Heart right ventricle (tissue), 16 donors: ENCODE measurements around the gene DHX40. TPM values are rescaled to one million over a fixed set of nuclear protein-coding genes. Genes with fewer than 3 reads are reported as not detected.

Experiments
- ATAC-seq, 8 donors: fragments of 200-7000 bp; cut with Tn5 transposase; one replicate each; pipeline ENCODE4 v1.9.1; 2020; ENCODE audit warnings: mild to moderate bottlenecking in 8 of 8, moderate library complexity in 8 of 8, moderate number of reproducible peaks in 1 of 8
- DNase-seq, 2 donors: peaks; one replicate each; pipeline ENCODE4 v3.0.0-alpha.2; 2020
- H3K27ac ChIP-seq, 10 donors: fragments of 200-600 bp; sonication (generic) in 2 of 10; one replicate each; pipeline versions ENCODE4 v1.5.0 to v1.8.0; 2020 to 2022; ENCODE audit warnings: mild to moderate bottlenecking in 3 of 10
- H3K27me3 ChIP-seq, 7 donors: fragments of 200-600 bp; one replicate each; pipeline ENCODE4 v1.8.0; 2021 to 2022; ENCODE audit warnings: mild to moderate bottlenecking in 2 of 7
- H3K36me3 ChIP-seq, 9 donors: fragments of 200-600 bp; sonication (generic) in 1 of 9; one replicate each; pipeline versions ENCODE4 v1.5.0 to v1.8.0; 2020 to 2022; ENCODE audit warnings: mild to moderate bottlenecking in 2 of 9
- H3K4me1 ChIP-seq, 9 donors: fragments of 200-600 bp; sonication (generic) in 1 of 9; one replicate each; pipeline versions ENCODE4 v1.5.0 to v1.8.0; 2020 to 2022; ENCODE audit warnings: mild to moderate bottlenecking in 4 of 9
- H3K4me3 ChIP-seq, 10 donors: fragments of 200-600 bp; sonication (generic) in 2 of 10; one replicate each; pipeline versions ENCODE4 v1.5.0 to v1.8.0; 2020 to 2022; ENCODE audit warnings: mild to moderate bottlenecking in 7 of 10, moderate library complexity in 2 of 10
- H3K9me3 ChIP-seq, 11 donors: fragments of 200-600 bp in 10 of 11; sonication (generic) in 2 of 11; one replicate each; pipeline versions ENCODE4 v1.5.0 to v1.8.0; 2013 to 2022; ENCODE audit warnings: mild to moderate bottlenecking in 2 of 11, control low read depth in 1 of 11, moderate library complexity in 1 of 11
- CTCF ChIP-seq, 9 donors: fragments of 200-600 bp; sonication (generic) in 2 of 9; IDR thresholded peaks; one replicate each; pipeline versions ENCODE4 v1.5.0 to v1.8.0; 2021 to 2022; ENCODE audit warnings: antibody characterized with exemption in 9 of 9, mild to moderate bottlenecking in 5 of 9, moderate library complexity in 1 of 9
- WGBS, 2 donors: extraction: QIAGEN DNeasy Blood & Tissue Kit; methylation state at CpG; one replicate each; pipeline ENCODE4 v1.1.7; 2013; ENCODE audit warnings: inconsistent platforms in 1 of 2; 5-methylcytosine and 5-hydroxymethylcytosine counted together
- intact Hi-C, 10 donors: fragments of 100-400 bp; cut with DNase I; formaldehyde crosslinking; loops; one replicate each; pipeline versions ENCODE4 v1.11.1 to v1.14.2; 2022
- polyA plus RNA-seq, 2 donors: library from polyadenylated mRNA; stranded (reverse); fragments of 200-250 nt; gene quantifications; one replicate each; pipeline ENCODE4 v1.2.3, GENCODE V29; 2013
- total RNA-seq, 10 donors: library from RNA; stranded (reverse); fragmentation: NEBNext Ultra II Directional in 3 of 10; extraction: Animal tissue kit (Norgen Biotek cat#: 25700) in 3 of 10; gene quantifications; one replicate each; pipeline versions ENCODE4 v1.2.1 to v1.2.4, GENCODE V29; 2021 to 2023
- donor health status: Arrhythmogenic right ventricular cardiomyopathy.
- donor health status: ischemic (EF 13 %, LVEDD 7.1; RV severe dilation, severe dysfunction).
- donor health status: healthy with polysubstance abuse.
- donor health status: DM: no; HTN: yes; CAD: no.
- donor health status: DM: no; HTN: no; CAD: no.
- donor health status: ischemic (EF 25% LVEDD 6.9; RV normal size, moderate dysfunction).
- donor health status: ischemic (EF 25% LVEDD 5.7; RV mildly dilated, moderate dysfunction).
- donor health status: healthy.
- donor health status: DM: yes; HTN: yes; CAD: no.
- donor health status: Ischemic cardiomyopathy.
- donor health status: ischemic (EF 35%, LVEDD 5.7; RV mildly dilated, moderate dysfunction).
- donor health status: nonischemic (EF 11% LVEDD 7.7; RV severe dilation, severe dysfunction).
- donor health status: DM: yes; HTN: yes; CAD: no.
- donor health status: PGD.
- donor health status: ischemic (EF 29% LVEDD 5.4; RV normal size, mild dysfunction).
- donor health status: nonischemic (EF 23%, LVEDD 6.1; RV moderate dilation, normal function).

DHX40 gene
- total and polyA plus RNA-seq, 12 donors, result 6.9 to 22.9 (median 20.2) TPM

- intact Hi-C loops, result no loop called here
- TF ChIP-seq CTCF (IDR thresholded peaks at IDR 0.05), result no peak
- H3K9me3 ChIP-seq, result no peaks in the 10 kb centered on the region
- no peak for ATAC-seq
- peaks cover 0 to 12% (median 0%) of the 10 kb centered on the region in 9 donors for H3K36me3 ChIP-seq
- WGBS, 2 donors, result 66 to 89% methylated on average over 3 of the region's 3 CpGs
- peak overlapping the region in 2 of 10 donors; percentile 13 to 57 for H3K27ac ChIP-seq
- DNase-seq, result no peak
- H3K4me1 ChIP-seq, result peaks cover 4 to 100% (median 87%) of the 10 kb centered on the region in 9 donors
- H3K27me3 ChIP-seq, result no peaks in the 10 kb centered on the region
- no peak overlapping the region for H3K4me3 ChIP-seq
Observed at GRCh38 chr17:59629174-59629573, 63.8 kb downstream of the DHX40 start.

GRCh38 chr17:59631276-59631675 is 65.9 kb downstream of the DHX40 start:
- peak overlapping the region in 1 of 10 donors; percentile 73 for H3K27ac ChIP-seq
- DNase-seq, result no peak
- no peaks in the 10 kb centered on the region for H3K27me3 ChIP-seq
- H3K4me1 ChIP-seq, result peaks cover 4 to 100% (median 90%) of the 10 kb centered on the region in 9 donors
- ATAC-seq, result no peak
- intact Hi-C loops, result loop anchor here in 1 of 10 donors (10.0 kb wide), 1 partner anchor 214 kb away; no protein-coding TSS in a partner anchor
- WGBS, 2 donors, result 81 to 93% methylated on average over 1 of the region's 1 CpG
- no peak overlapping the region for H3K4me3 ChIP-seq
- no peak for TF ChIP-seq CTCF (IDR thresholded peaks at IDR 0.05)
- H3K9me3 ChIP-seq, result no peaks in the 10 kb centered on the region
- H3K36me3 ChIP-seq, result peaks cover 0 to 19% (median 0%) of the 10 kb centered on the region in 9 donors

GRCh38 chr17:59632398-59632797 is 67.0 kb downstream of the DHX40 start:
- ATAC-seq (no peak), DNase-seq (no peak)

GRCh38 chr17:59633658-59634359 is 68.4 kb downstream of the DHX40 start:
- intact Hi-C loops, result loop anchor here in 1 of 10 donors (10.0 kb wide), 1 partner anchor 211 kb away; no protein-coding TSS in a partner anchor
- 82 to 85% methylated on average over 5 of the region's 5 CpGs for WGBS, 2 donors
- Histone ChIP-seq H3K9me3 (no peaks in the 10 kb centered on the region), H3K4me3 (no peak overlapping the region), H3K36me3 (peaks cover 0 to 21% (median 0%) of the 10 kb centered on the region in 9 donors), H3K27ac (peak overlapping the region in 3 of 10 donors; percentile 32 to 73 (median 51)), H3K4me1 (peaks cover 4 to 95% (median 75%) of the 10 kb centered on the region in 9 donors), H3K27me3 (no peaks in the 10 kb centered on the region)
- DNase-seq (no peak), ATAC-seq (no peak)
- TF ChIP-seq CTCF (IDR thresholded peaks at IDR 0.05), result no peak

More at GRCh38 chr17:59632398-59632797, 67.0 kb downstream of the DHX40 start:
- WGBS, 2 donors, result 90% methylated on average over 6 of the region's 6 CpGs
- H3K4me3 ChIP-seq, result no peak overlapping the region
- H3K36me3 ChIP-seq, result peaks cover 0 to 21% (median 0%) of the 10 kb centered on the region in 9 donors
- intact Hi-C loops, result loop anchor here in 1 of 10 donors (10.0 kb wide), 1 partner anchor 212 kb away; no protein-coding TSS in a partner anchor
- peaks cover 4 to 97% (median 79%) of the 10 kb centered on the region in 9 donors for H3K4me1 ChIP-seq
- H3K9me3 ChIP-seq, result no peaks in the 10 kb centered on the region
- no peaks in the 10 kb centered on the region for H3K27me3 ChIP-seq
- no peak for TF ChIP-seq CTCF (IDR thresholded peaks at IDR 0.05)
- H3K27ac ChIP-seq, result peak overlapping the region in 1 of 10 donors; percentile 73
